ENCODE measurements around the gene SYT8.

Gene SYT8

DNA sequence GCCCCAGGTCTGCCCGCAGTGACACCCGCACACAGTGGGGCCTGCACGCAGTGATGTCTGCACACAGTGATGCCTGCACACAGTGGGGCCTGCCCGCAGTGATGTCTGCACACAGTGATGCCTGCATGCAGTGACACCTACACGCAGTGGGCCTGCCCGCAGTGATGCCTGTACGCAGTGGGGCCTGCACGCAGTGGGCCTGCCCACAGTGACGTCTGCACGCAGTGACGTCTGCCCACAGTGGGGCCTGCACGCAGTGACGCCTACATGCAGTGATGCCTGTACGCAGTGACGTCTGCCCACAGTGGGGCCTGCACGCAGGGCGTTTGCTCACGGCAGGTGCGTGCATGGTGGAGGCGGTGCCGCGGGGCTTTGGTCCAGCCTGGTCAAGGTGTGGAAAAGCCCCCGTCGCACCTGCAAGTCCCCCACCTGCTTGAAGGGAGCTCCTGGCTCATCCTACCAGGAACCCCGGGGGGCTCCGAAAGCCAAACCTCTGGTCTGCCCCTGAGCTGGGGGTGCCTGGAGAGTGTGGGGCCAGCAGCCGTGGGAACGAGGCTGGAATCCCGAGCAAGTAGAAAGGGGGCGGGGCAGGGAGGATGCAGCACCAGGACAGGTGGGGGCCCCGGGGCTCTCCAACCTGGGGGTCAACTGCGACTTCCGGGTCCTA, 8.9 kb upstream of the SYT8 start:
- FAIRE-seq (no peak), DNase-seq (ENCODE audit: insufficient read length, low spot score) (no peak)
- TF ChIP-seq POLR2A (IDR thresholded peaks at IDR 0.05; ENCODE audit: low read depth, low read length): no peak
- no peak for TF ChIP-seq PAX5 (IDR thresholded peaks at IDR 0.05; ENCODE audit: insufficient read depth, low read length, severe bottlenecking)
- TF ChIP-seq POLR2AphosphoS5 (IDR thresholded peaks at IDR 0.05; ENCODE audit: low read depth, low read length): no peak
- TF ChIP-seq TAF1 (IDR thresholded peaks at IDR 0.05; ENCODE audit: low read depth, low read length): no peak
- no peak for TF ChIP-seq SPI1 (IDR thresholded peaks at IDR 0.05; ENCODE audit: low read depth, low read length)
- TF ChIP-seq POU2F2 (IDR thresholded peaks at IDR 0.05; ENCODE audit: low read depth, low read length): no peak

- FAIRE-seq: no peak
- no peak for DNase-seq (ENCODE audit: insufficient read length, low spot score)
- TF ChIP-seq TAF1 (IDR thresholded peaks at IDR 0.05; ENCODE audit: low read depth, low read length) (no peak), SPI1 (IDR thresholded peaks at IDR 0.05; ENCODE audit: low read depth, low read length) (no peak), POLR2AphosphoS5 (IDR thresholded peaks at IDR 0.05; ENCODE audit: low read depth, low read length) (no peak), PAX5 (IDR thresholded peaks at IDR 0.05; ENCODE audit: insufficient read depth, low read length, severe bottlenecking) (no peak), POLR2A (IDR thresholded peaks at IDR 0.05; ENCODE audit: low read depth, low read length) (no peak), POU2F2 (IDR thresholded peaks at IDR 0.05; ENCODE audit: low read depth, low read length) (no peak)
Observed at GRCh38 chr11:1826552-1827094, 8.2 kb upstream of the SYT8 start.

GRCh38 chr11:1827095-1827813, 7.5 kb upstream of the SYT8 start:
- FAIRE-seq: no peak
- DNase-seq (ENCODE audit: insufficient read length, low spot score): no peak
- TF ChIP-seq POLR2A (IDR thresholded peaks at IDR 0.05; ENCODE audit: low read depth, low read length) (no peak), POLR2AphosphoS5 (IDR thresholded peaks at IDR 0.05; ENCODE audit: low read depth, low read length) (no peak), SPI1 (IDR thresholded peaks at IDR 0.05; ENCODE audit: low read depth, low read length) (no peak), POU2F2 (IDR thresholded peaks at IDR 0.05; ENCODE audit: low read depth, low read length) (no peak), PAX5 (IDR thresholded peaks at IDR 0.05; ENCODE audit: insufficient read depth, low read length, severe bottlenecking) (no peak), TAF1 (IDR thresholded peaks at IDR 0.05; ENCODE audit: low read depth, low read length) (no peak)

DNA sequence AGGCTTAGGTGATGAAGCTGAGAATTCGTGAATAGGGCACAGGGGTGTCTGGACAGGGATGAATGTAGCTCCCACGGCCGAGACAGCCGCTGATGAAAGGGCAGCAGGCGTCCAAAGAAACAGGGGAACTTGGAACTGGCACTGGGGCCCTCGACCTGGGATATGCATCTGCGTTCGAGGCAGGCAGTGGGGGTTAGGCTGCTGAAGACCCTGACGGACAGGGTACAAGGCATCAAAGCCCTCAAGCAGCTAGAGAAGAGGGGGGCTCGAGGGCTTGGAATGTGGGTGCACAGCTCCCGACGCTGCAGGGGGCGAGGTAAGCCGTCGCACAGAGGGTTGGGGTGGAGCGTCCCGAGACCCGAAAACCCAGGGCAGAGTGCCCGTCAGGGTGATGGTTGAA, 6.9 kb upstream of the SYT8 start:
- DNase-seq (ENCODE audit: insufficient read length, low spot score): no peak
- TF ChIP-seq TAF1 (IDR thresholded peaks at IDR 0.05; ENCODE audit: low read depth, low read length): no peak
- TF ChIP-seq PAX5 (IDR thresholded peaks at IDR 0.05; ENCODE audit: insufficient read depth, low read length, severe bottlenecking): no peak
- TF ChIP-seq POLR2AphosphoS5 (IDR thresholded peaks at IDR 0.05; ENCODE audit: low read depth, low read length): no peak
- no peak for TF ChIP-seq POLR2A (IDR thresholded peaks at IDR 0.05; ENCODE audit: low read depth, low read length)
- FAIRE-seq: no peak

GRCh38 chr11:1828542-1828941, 6.2 kb upstream of the SYT8 start:
- no peak for DNase-seq (ENCODE audit: insufficient read length, low spot score)
- no peak for FAIRE-seq
- TF ChIP-seq POLR2A (IDR thresholded peaks at IDR 0.05; ENCODE audit: low read depth, low read length): no peak
- no peak for TF ChIP-seq POU2F2 (IDR thresholded peaks at IDR 0.05; ENCODE audit: low read depth, low read length)
- no peak for TF ChIP-seq PAX5 (IDR thresholded peaks at IDR 0.05; ENCODE audit: insufficient read depth, low read length, severe bottlenecking)
- no peak for TF ChIP-seq SPI1 (IDR thresholded peaks at IDR 0.05; ENCODE audit: low read depth, low read length)
- no peak for TF ChIP-seq POLR2AphosphoS5 (IDR thresholded peaks at IDR 0.05; ENCODE audit: low read depth, low read length)
- TF ChIP-seq TAF1 (IDR thresholded peaks at IDR 0.05; ENCODE audit: low read depth, low read length): no peak

- FAIRE-seq (no peak), DNase-seq (ENCODE audit: insufficient read length, low spot score) (no peak)
- TF ChIP-seq POLR2AphosphoS5 (IDR thresholded peaks at IDR 0.05; ENCODE audit: low read depth, low read length) (no peak), PAX5 (IDR thresholded peaks at IDR 0.05; ENCODE audit: insufficient read depth, low read length, severe bottlenecking) (no peak), SPI1 (IDR thresholded peaks at IDR 0.05; ENCODE audit: low read depth, low read length) (no peak), POU2F2 (IDR thresholded peaks at IDR 0.05; ENCODE audit: low read depth, low read length) (no peak), TAF1 (IDR thresholded peaks at IDR 0.05; ENCODE audit: low read depth, low read length) (no peak), POLR2A (IDR thresholded peaks at IDR 0.05; ENCODE audit: low read depth, low read length) (no peak)
Observed at GRCh38 chr11:1829039-1829820, 5.6 kb upstream of the SYT8 start.

- FAIRE-seq (no peak), DNase-seq (ENCODE audit: insufficient read length, low spot score) (no peak)
- no peak for TF ChIP-seq POLR2A (IDR thresholded peaks at IDR 0.05; ENCODE audit: low read depth, low read length)
- no peak for TF ChIP-seq POU2F2 (IDR thresholded peaks at IDR 0.05; ENCODE audit: low read depth, low read length)
- no peak for TF ChIP-seq SPI1 (IDR thresholded peaks at IDR 0.05; ENCODE audit: low read depth, low read length)
- no peak for TF ChIP-seq POLR2AphosphoS5 (IDR thresholded peaks at IDR 0.05; ENCODE audit: low read depth, low read length)
- TF ChIP-seq TAF1 (IDR thresholded peaks at IDR 0.05; ENCODE audit: low read depth, low read length): no peak
- no peak for TF ChIP-seq PAX5 (IDR thresholded peaks at IDR 0.05; ENCODE audit: insufficient read depth, low read length, severe bottlenecking)
Observed at GRCh38 chr11:1830004-1830321, 4.8 kb upstream of the SYT8 start.

GRCh38 chr11:1830322-1831223, 4.2 kb upstream of the SYT8 start:
- DNase-seq (ENCODE audit: insufficient read length, low spot score) (no peak), FAIRE-seq (no peak)
- TF ChIP-seq POLR2AphosphoS5 (IDR thresholded peaks at IDR 0.05; ENCODE audit: low read depth, low read length): no peak
- TF ChIP-seq POU2F2 (IDR thresholded peaks at IDR 0.05; ENCODE audit: low read depth, low read length): no peak
- TF ChIP-seq SPI1 (IDR thresholded peaks at IDR 0.05; ENCODE audit: low read depth, low read length): no peak
- no peak for TF ChIP-seq TAF1 (IDR thresholded peaks at IDR 0.05; ENCODE audit: low read depth, low read length)
- TF ChIP-seq PAX5 (IDR thresholded peaks at IDR 0.05; ENCODE audit: insufficient read depth, low read length, severe bottlenecking): no peak
- TF ChIP-seq POLR2A (IDR thresholded peaks at IDR 0.05; ENCODE audit: low read depth, low read length): no peak

Measured in GM12891 (cell line).